MCF 10A (cell line): Measurements from ENCODE around the gene ESRRG. TPM values are rescaled to one million over a fixed set of nuclear protein-coding genes. Genes with fewer than 3 reads are reported as not detected.

Source experiments
- BruUV-seq: library from RNA; stranded (reverse); fragments of 400-500 nt; replicated peaks from 2 replicates; lab custom pipeline; 2021; lab: Mats Ljungman, UMichigan
- CTCF ChIA-PET: fragments of 300-600 bp; sonication (Branson Sonifier 250); formaldehyde crosslinking; extraction: SDS; loops from one replicate; lab custom pipeline; 2021; ENCODE audit warnings: antibody characterized with exemption, inconsistent platforms; lab: Yijun Ruan, JAX
- POLR2A ChIA-PET: fragments of 300-600, 350-650 bp; sonication (Branson Sonifier 250); formaldehyde crosslinking; extraction: SDS; loops from one replicate; lab custom pipeline; 2020; ENCODE audit warnings: antibody characterized with exemption, inconsistent platforms; lab: Yijun Ruan, JAX
- DNase-seq: peaks from one replicate; pipeline ENCODE4 v3.0.0-alpha.2; 2018; ENCODE audit not compliant: unreplicated experiment
- H3K27ac Mint-ChIP-seq: one replicate; pipeline ENCODE4 v1.8.0; 2022; ENCODE audit warnings: mild to moderate bottlenecking, low read depth, mixed read lengths; ENCODE audit not compliant: unreplicated experiment
- H3K27me3 Mint-ChIP-seq: one replicate; pipeline ENCODE4 v1.8.0; 2022; ENCODE audit warnings: mixed read lengths; ENCODE audit not compliant: insufficient read depth, unreplicated experiment
- H3K36me3 Mint-ChIP-seq: one replicate; pipeline ENCODE4 v1.8.0; 2022; ENCODE audit warnings: mild to moderate bottlenecking, moderate library complexity, mixed read lengths; ENCODE audit not compliant: insufficient read depth, unreplicated experiment
- H3K4me1 Mint-ChIP-seq: one replicate; pipeline ENCODE4 v1.8.0; 2022; ENCODE audit warnings: mixed read lengths; ENCODE audit not compliant: insufficient read depth, unreplicated experiment
- H3K4me3 Mint-ChIP-seq: one replicate; pipeline ENCODE4 v1.8.0; 2022; ENCODE audit warnings: mild to moderate bottlenecking, moderate library complexity, mixed read lengths; ENCODE audit not compliant: unreplicated experiment
- H3K9me3 Mint-ChIP-seq: one replicate; pipeline ENCODE4 v1.8.0; 2022; ENCODE audit warnings: mixed read lengths; ENCODE audit not compliant: unreplicated experiment
- CTCF ChIP-seq: fragments of 200-600 bp; IDR thresholded peaks from one replicate; pipeline ENCODE4 v1.8.0; 2022; ENCODE audit warnings: antibody characterized with exemption, mild to moderate bottlenecking; ENCODE audit not compliant: unreplicated experiment
- intact Hi-C: fragments of 100-400 bp; cut with micrococcal nuclease; formaldehyde crosslinking; loops from 2 replicates; pipeline ENCODE4 v1.14.1; 2022
- total RNA-seq: library from RNA; stranded (reverse); gene quantifications from 2 replicates; pipeline ENCODE4 v1.2.3, GENCODE V29; 2022

The ESRRG gene
- total RNA-seq, 1 experiment from 2014 or later, result 0.44 TPM

- intact Hi-C loops, result no loop called here
- Mint-ChIP-seq H3K4me1 (no peaks in the 10 kb centered on the region), H3K27me3 (peaks cover 97% of the 10 kb centered on the region), H3K36me3 (no peaks in the 10 kb centered on the region), H3K9me3 (no peaks in the 10 kb centered on the region), H3K27ac (no peak overlapping the region), H3K4me3 (peak overlapping the region; percentile 63)
- peak; percentile 26 for TF ChIP-seq CTCF
- no TSS peak for BruUV-seq
- peak; percentile 30 for DNase-seq
- POLR2A ChIA-PET, result no interaction called here
- CTCF ChIA-PET, result interaction anchor here (0.6 to 1.6 kb wide), 5 partner anchors 9 to 266 kb away, joined by 3 to 5 read pairs (median 4); no protein-coding TSS in a partner anchor
These were observed 122.3 kb downstream of the ESRRG start for GRCh38 chr1:216600730-216601609.

GRCh38 chr1:216599851-216600250 is 123.4 kb downstream of the ESRRG start:
- H3K4me1 Mint-ChIP-seq, result no peaks in the 10 kb centered on the region
- no peak for DNase-seq
- no TSS peak for BruUV-seq
- CTCF ChIA-PET, result no interaction called here
- H3K27me3 Mint-ChIP-seq, result peaks cover 95% of the 10 kb centered on the region
- H3K4me3 Mint-ChIP-seq, result no peak overlapping the region
- intact Hi-C loops, result no loop called here
- no peak for TF ChIP-seq CTCF
- H3K27ac Mint-ChIP-seq, result no peak overlapping the region
- no peaks in the 10 kb centered on the region for H3K36me3 Mint-ChIP-seq
- POLR2A ChIA-PET, result no interaction called here
- no peaks in the 10 kb centered on the region for H3K9me3 Mint-ChIP-seq

GRCh38 chr1:216598448-216598847 is 124.8 kb downstream of the ESRRG start:
- H3K4me1 Mint-ChIP-seq, result no peaks in the 10 kb centered on the region
- no peaks in the 10 kb centered on the region for H3K9me3 Mint-ChIP-seq
- DNase-seq, result no peak
- BruUV-seq, result no TSS peak
- no peak for TF ChIP-seq CTCF
- intact Hi-C loops, result no loop called here
- ChIA-PET CTCF (interaction anchor here (0.8 to 1.5 kb wide), 3 partner anchors 12 to 38 kb away, joined by 3 to 5 read pairs (median 3); no protein-coding TSS in a partner anchor), POLR2A (no interaction called here)
- H3K4me3 Mint-ChIP-seq, result no peak overlapping the region
- peaks cover 93% of the 10 kb centered on the region for H3K27me3 Mint-ChIP-seq
- H3K27ac Mint-ChIP-seq, result no peak overlapping the region
- H3K36me3 Mint-ChIP-seq, result no peaks in the 10 kb centered on the region

- H3K4me1 Mint-ChIP-seq, result no peaks in the 10 kb centered on the region
- H3K36me3 Mint-ChIP-seq, result no peaks in the 10 kb centered on the region
- POLR2A ChIA-PET, result no interaction called here
- H3K27ac Mint-ChIP-seq, result no peak overlapping the region
- no TSS peak for BruUV-seq
- peaks cover 96% of the 10 kb centered on the region for H3K27me3 Mint-ChIP-seq
- TF ChIP-seq CTCF, result no peak
- H3K9me3 Mint-ChIP-seq, result no peaks in the 10 kb centered on the region
- DNase-seq, result no peak
- CTCF ChIA-PET, result no interaction called here
- intact Hi-C loops, result no loop called here
- H3K4me3 Mint-ChIP-seq, result no peak overlapping the region
These were observed 126.9 kb downstream of the ESRRG start for GRCh38 chr1:216596281-216596862.
